ENCODE results near the gene CHN2. TPM values are rescaled to one million over a fixed set of nuclear protein-coding genes. Genes with fewer than 3 reads are reported as not detected.
A peak's percentile ranks its signal among the peaks of the same experiment; 100 is the strongest.

Gene CHN2
- total RNA-seq, 1 experiment from 2014 or later: 5.0 TPM

DNA sequence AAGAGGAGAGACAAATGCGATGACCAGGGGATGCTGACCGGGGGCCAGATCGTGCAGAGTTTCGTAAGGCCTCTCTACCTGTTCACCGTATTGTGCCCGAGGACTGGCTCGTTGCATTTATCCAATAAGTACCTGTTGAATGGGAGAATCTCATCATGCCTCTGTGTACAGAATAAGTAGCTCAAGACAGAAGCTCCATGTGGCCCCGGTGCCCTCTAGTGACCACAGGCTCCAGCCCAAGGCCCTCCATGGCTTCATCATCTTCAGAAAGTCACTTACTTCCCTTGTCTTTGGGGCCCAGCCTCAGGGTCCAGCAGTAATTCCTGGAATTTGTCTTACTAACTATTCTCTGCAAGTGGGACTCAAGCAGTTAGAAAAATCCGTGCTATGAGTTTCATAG is 151.0 kb downstream of the CHN2 start:
- TF ChIP-seq ZNF396 (CRISPR knock-in tag; IDR thresholded peaks at IDR 0.05; ENCODE audit: borderline replicate concordance) (no peak), GRHL2 (CRISPR knock-in tag; IDR thresholded peaks at IDR 0.05; ENCODE audit: insufficient replicate concordance, severe bottlenecking) (no peak), ZNF121 (CRISPR knock-in tag; IDR thresholded peaks at IDR 0.05) (no peak), MLX (CRISPR knock-in tag; IDR thresholded peaks at IDR 0.05) (no peak), FOXP4 (CRISPR knock-in tag; IDR thresholded peaks at IDR 0.05) (no peak), KAT7 (CRISPR knock-in tag; IDR thresholded peaks at IDR 0.05; ENCODE audit: borderline replicate concordance) (no peak), CTCF (IDR thresholded peaks at IDR 0.05) (0 out of 2 replicates have a peak, but pooled peaks have one; percentile 18)
- DNase-seq (ENCODE audit: low spot score) (peak; percentile 66), ATAC-seq (peak; percentile 90)
- peaks cover 4% of the 10 kb centered on the region; the same call in 1 of the 2 replicates for H3K27me3 Mint-ChIP-seq (ENCODE audit: low read depth)
- ChIA-PET CTCF (interaction anchor here (0.5 to 3.1 kb wide), 19 partner anchors 11 to 439 kb away, joined by 3 to 44 read pairs (median 5); partner anchors contain the start of gene TRIL), POLR2A (interaction anchor here (0.6 to 1.0 kb wide), 2 partner anchors 156 to 537 kb away, joined by 4 to 10 read pairs; no protein-coding TSS in a partner anchor)
- H3K4me1 Mint-ChIP-seq: no peaks in the 10 kb centered on the region
- H3K36me3 Mint-ChIP-seq: no peaks in the 10 kb centered on the region
- no peak overlapping the region for H3K27ac Mint-ChIP-seq
- H3K9me3 Mint-ChIP-seq: no peaks in the 10 kb centered on the region
- H3K4me3 Mint-ChIP-seq: no peak overlapping the region

DNA sequence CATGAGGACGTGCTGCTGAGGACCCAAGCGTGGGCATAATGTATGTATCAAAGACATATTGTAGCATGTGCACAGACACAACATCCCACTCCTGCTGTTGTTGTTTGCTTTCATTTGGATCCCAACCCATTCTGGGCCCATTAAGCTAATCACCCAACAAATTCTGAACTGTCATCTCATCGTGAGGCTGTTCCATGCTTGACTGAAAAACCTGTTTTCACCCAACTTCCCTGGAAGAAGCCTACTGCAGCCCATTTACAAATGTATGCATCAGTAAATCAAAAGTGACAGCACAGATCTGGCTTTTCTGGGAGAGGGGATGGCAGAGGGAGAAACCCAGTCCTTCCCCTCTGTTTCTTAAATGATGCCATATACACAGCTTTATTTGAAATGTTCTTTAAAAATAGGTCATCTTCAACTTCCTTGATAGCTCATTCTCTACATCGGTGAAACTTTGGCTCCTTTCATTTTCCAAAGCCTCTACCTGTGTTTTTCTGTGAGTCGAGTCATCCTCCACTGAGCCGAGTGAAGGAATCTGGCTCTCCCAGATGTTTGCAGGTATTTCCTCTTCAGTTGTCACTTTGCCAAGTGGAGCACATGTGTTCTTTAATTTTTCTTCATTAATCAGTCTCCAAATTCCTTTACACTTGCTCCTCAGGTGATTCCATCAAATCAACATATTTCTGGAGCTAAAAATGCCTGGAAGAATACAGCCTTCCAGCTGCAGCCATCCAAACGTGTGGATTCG is 151.8 kb downstream of the CHN2 start:
- Mint-ChIP-seq H3K9me3 (no peaks in the 10 kb centered on the region), H3K36me3 (no peaks in the 10 kb centered on the region), H3K27ac (no peak overlapping the region), H3K27me3 (ENCODE audit: low read depth) (no peaks in the 10 kb centered on the region), H3K4me1 (no peaks in the 10 kb centered on the region), H3K4me3 (no peak overlapping the region)
- no peak for DNase-seq (ENCODE audit: low spot score)
- ChIA-PET CTCF (interaction anchor here (0.8 to 3.1 kb wide), 17 partner anchors 10 to 420 kb away, joined by 3 to 44 read pairs (median 5); partner anchors contain the start of gene TRIL), POLR2A (interaction anchor here (0.6 to 1.0 kb wide), 2 partner anchors 157 to 538 kb away, joined by 4 to 10 read pairs; no protein-coding TSS in a partner anchor)
- ATAC-seq: no peak
- TF ChIP-seq FOXP1 (CRISPR knock-in tag; IDR thresholded peaks at IDR 0.05; ENCODE audit: borderline replicate concordance) (no peak), NFYB (CRISPR knock-in tag; conservative IDR thresholded peaks at IDR 0.05; ENCODE audit: low read depth) (no peak), NFATC4 (CRISPR knock-in tag; IDR thresholded peaks at IDR 0.05) (no peak), ARID4B (CRISPR knock-in tag; IDR thresholded peaks at IDR 0.05; ENCODE audit: borderline replicate concordance) (no peak), ATF1 (CRISPR knock-in tag; IDR thresholded peaks at IDR 0.05) (no peak), FOXK1 (CRISPR knock-in tag; IDR thresholded peaks at IDR 0.05) (no peak), IRF2 (CRISPR knock-in tag; IDR thresholded peaks at IDR 0.05; ENCODE audit: borderline replicate concordance, low read depth) (no peak), MXD4 (CRISPR knock-in tag; IDR thresholded peaks at IDR 0.05; ENCODE audit: borderline replicate concordance) (no peak), ATF2 (CRISPR knock-in tag; IDR thresholded peaks at IDR 0.05; ENCODE audit: borderline replicate concordance, low read depth) (no peak), RELA (CRISPR knock-in tag; IDR thresholded peaks at IDR 0.05; ENCODE audit: borderline replicate concordance) (no peak), ZBTB21 (CRISPR knock-in tag; IDR thresholded peaks at IDR 0.05; ENCODE audit: borderline replicate concordance) (no peak)
- TF ChIP-seq, protein P1, sequence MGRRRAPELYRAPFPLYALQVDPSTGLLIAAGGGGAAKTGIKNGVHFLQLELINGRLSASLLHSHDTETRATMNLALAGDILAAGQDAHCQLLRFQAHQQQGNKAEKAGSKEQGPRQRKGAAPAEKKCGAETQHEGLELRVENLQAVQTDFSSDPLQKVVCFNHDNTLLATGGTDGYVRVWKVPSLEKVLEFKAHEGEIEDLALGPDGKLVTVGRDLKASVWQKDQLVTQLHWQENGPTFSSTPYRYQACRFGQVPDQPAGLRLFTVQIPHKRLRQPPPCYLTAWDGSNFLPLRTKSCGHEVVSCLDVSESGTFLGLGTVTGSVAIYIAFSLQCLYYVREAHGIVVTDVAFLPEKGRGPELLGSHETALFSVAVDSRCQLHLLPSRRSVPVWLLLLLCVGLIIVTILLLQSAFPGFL (CRISPR knock-in tag; IDR thresholded peaks at IDR 0.05; ENCODE audit: borderline replicate concordance): no peak
- TF ChIP-seq, protein P2, sequence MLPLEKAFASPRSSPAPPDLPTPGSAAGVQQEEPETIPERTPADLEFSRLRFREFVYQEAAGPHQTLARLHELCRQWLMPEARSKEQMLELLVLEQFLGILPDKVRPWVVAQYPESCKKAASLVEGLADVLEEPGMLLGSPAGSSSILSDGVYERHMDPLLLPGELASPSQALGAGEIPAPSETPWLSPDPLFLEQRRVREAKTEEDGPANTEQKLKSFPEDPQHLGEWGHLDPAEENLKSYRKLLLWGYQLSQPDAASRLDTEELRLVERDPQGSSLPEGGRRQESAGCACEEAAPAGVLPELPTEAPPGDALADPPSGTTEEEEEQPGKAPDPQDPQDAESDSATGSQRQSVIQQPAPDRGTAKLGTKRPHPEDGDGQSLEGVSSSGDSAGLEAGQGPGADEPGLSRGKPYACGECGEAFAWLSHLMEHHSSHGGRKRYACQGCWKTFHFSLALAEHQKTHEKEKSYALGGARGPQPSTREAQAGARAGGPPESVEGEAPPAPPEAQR (CRISPR knock-in tag; IDR thresholded peaks at IDR 0.05): no peak

Measured in WTC11 (cell line).